NOMO-1 treated with dmso at 0.1 percent for 144 hours (cell line): ENCODE results near the gene ZNF827.
A peak's percentile ranks its signal among the peaks of the same experiment; 100 is the strongest.

Experiments
- DNase-seq: peaks from one replicate; lab custom pipeline; 2025; ENCODE audit not compliant: unreplicated experiment; lab: John Stamatoyannopoulos, UW

ZNF827 gene

GRCh38 chr4:145829629-145830395 is 108.8 kb downstream of the ZNF827 start:
- DNase-seq = no peak

DNA sequence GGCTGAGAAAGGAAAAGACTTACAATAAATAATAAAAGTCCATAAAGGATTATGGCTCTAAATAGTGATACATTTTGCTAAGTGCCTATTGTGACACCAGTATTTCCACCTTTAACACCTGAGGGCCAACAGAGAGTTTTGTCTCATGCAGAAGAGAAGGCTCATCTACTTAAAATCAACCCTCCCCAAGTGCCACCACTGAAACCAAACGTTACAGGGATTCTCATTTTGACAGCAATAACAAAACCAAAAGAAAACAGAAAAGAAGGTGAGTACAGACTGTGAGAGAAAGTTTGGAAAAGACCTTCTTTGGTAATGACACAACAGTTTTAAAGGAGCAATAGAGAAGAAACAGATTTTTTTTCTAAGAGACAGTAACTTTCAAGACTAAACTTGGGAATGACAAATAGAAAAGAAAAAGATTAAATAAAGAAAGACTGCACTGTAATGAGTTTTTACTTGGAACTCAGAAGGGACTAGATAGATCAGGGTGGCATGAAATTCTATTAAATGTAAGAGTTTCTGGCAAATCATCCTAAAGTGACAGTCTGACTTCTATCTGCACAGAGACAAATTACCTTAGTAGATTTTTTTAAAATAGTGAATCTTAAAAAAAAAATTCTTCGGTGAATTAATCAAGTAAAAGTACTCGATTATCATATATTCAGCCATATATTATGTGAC is 109.7 kb downstream of the ZNF827 start:
- no peak for DNase-seq

DNA sequence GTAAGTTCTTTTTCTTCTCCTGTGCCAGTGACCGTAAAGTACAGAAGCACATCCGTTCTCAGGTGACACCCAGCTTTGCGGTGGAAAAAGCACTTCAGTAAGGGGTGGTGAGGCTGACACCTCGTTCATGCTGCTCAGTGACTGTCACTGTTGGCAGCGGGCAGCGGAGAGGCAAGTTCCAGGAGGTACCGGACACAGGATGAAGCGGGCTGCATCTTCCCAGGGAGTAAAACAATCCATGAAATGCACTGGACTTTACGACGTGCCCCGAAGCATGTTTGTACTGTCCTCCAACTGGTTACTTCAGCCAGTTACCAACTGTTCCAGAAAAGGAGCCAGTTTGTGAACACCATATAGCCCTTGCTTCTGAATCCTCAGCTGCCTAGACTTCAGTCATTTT is 110.7 kb downstream of the ZNF827 start:
- no peak for DNase-seq

DNA sequence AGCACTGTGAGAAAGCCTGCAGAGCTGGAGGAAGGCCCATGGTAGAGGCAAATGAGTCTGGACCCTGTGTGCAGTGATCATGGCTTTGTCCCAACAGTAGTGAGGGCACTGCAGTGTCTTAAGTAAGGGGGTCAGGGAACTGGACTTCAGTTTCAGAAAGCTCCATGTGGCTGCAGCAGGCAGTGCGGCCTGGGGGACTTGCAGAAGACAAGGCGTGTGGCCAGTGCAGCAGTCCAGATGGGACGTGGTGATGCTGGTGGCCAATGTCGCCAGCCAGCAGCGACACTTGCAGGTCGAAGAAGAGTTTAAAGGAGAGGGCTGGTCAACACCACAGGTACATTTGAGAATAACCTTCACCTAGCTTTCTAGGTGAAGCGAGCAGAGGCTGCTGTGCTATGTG is 113.4 kb downstream of the ZNF827 start:
- DNase-seq = no peak

DNA sequence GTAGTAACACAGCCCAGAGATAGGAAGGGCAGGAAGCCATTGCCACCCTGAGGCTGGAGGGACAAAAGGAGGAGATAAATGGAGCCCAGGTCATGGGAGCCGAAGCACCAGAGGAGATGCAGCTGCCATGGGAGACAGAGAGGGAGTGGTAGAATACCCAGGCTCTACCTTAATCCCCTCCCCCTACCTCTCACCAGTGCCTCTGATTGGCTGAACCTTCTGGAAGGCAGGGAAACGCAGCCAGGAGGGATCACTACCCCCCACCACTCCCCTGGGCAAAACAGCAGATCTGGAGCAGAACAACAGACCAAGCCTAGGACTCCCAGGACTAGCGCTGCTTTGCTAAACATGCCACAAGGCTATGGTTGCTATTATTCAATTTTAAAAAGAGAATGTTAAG is 114.2 kb downstream of the ZNF827 start:
- DNase-seq = no peak

GRCh38 chr4:145823743-145824142 is 114.9 kb downstream of the ZNF827 start:
- no peak for DNase-seq

- DNase-seq = no peak
Measured at GRCh38 chr4:145822581-145822980, 116.0 kb downstream of the ZNF827 start.

GRCh38 chr4:145822181-145822580 is 116.4 kb downstream of the ZNF827 start:
- no peak for DNase-seq

DNA sequence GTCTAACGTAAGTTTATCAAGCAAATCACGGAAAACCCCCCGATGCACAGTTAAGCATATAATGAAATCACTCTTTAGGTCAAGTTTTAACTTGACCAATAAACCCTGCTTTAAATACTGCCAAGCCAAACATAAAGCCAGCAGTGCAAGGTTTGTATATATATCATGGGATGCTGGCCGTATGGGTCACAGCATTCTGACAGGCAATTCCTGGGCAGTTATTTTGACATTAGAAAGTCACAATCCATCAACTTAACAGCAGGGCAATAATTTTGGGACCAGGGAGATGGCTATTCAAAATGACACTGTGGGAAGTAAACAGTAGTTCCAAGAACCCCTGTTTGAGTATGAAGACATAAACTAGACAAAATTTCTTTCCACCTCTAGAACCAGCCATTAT is 116.9 kb downstream of the ZNF827 start:
- no peak for DNase-seq

DNA sequence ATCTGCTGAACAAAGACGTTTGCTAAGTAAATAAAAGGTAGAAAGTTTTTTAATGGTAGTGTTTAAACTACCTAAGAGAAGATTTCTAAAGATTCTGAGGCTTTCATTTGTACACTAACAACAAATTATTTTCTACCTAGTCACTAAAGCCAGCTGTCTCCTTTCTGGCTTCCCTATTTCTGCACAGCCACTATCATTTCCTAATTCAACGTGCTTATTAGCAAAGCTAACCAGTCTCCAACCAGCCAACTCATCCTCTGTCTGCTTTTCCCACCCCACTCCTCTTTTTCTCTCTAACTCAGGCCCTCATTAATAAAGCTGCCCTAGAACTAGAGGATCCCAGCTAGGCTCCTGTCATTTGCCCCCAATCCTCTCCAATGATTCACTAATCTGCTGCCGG is 118.2 kb downstream of the ZNF827 start:
- peak; percentile 22 for DNase-seq

DNA sequence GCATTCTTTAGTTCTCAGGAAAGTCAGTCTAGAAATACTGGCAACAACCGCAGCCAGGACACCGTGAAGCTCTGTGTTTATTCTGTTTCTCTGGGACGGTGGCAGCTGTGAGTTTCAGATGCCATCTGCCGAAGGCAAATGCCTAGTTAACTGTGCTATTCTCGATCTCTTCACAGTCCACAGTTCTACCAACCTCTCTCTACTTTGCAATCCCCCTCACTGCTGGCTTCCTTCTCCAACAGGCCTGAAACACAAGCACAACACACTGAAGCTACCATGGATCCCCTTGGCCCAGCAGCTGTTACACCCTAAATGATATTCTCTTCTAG is 118.8 kb downstream of the ZNF827 start:
- no peak for DNase-seq

- no peak for DNase-seq
Measured at GRCh38 chr4:145819101-145819852, 119.3 kb downstream of the ZNF827 start.

DNA sequence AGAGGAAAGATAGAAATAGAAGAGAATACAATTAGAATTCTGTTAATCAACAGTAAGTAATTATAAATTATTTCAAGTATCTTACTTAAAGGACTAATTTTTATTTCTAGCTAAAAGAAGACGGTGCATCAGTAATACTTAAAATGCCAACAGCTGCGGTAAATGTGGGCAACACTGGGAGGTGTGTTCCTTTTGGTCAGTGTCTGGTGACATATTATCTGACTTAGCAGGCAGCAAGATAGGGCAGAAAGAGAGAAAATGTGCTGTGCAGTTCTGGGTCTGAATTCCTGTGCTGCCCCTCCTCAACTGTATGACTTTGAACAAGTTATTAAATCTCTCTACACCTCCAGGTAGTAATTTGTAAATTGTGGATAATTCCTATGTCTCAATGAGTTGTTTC is 120.6 kb downstream of the ZNF827 start:
- no peak for DNase-seq

GRCh38 chr4:145816091-145816490 is 122.5 kb downstream of the ZNF827 start:
- no peak for DNase-seq

DNA sequence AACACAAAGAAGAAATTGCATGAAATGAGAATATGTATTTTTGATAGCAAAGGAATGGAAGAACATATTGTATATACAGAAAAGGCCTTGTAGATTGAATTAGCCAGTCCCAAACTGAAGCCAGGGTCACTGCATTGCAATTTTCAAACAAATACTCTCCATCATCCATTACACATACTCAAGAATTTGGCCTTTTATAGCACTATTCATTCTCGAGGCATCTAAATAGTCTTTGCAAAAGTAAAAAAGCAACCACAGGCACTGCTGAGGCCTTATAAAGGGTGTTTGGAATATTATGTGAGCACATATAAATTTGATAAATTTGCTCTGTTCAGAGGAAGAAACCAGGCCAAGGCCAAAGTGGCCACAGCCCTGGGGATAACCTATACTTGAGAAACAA is 123.0 kb downstream of the ZNF827 start:
- no peak for DNase-seq

- DNase-seq = no peak
Measured at GRCh38 chr4:145815027-145815612, 123.5 kb downstream of the ZNF827 start.

DNA sequence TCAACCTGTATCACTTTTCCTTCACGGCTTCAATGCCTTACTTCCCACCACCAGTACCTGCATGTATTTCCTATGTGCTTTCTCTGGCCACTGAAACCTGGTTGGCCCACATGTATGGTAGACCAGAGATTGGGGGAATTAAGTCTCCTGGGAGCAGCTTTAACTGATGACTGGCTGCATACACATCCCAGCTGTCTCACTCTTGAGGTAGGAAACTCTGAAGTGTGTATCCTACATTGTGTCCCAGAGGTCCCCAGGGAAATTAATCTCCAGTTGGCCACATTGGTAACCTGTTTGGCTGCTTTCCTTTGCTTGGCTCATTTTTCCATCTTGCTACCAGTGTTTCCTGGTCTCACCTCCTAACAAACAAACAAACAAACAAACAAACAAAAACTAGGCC is 124.4 kb downstream of the ZNF827 start:
- DNase-seq = no peak

- DNase-seq = no peak
Measured at GRCh38 chr4:145812919-145813318, 125.7 kb downstream of the ZNF827 start.

GRCh38 chr4:145808848-145809512 is 129.6 kb downstream of the ZNF827 start:
- no peak for DNase-seq

GRCh38 chr4:145808021-145808650 is 130.5 kb downstream of the ZNF827 start:
- DNase-seq = no peak

- DNase-seq = no peak
Measured at GRCh38 chr4:145805490-145805889, 133.1 kb downstream of the ZNF827 start.
